HepG2 (cell line): Measurements from ENCODE around the gene AP3D1. TPM values are rescaled to one million over a fixed set of nuclear protein-coding genes. Genes with fewer than 3 reads are reported as not detected.

Experiments used
- BCL6 ChIP-seq: IDR thresholded peaks from 2 replicates; pipeline ENCODE4 v1.6.1; 2016; ENCODE audit warnings: missing genetic modification reagents, missing compliant biosample characterization
- ERF ChIP-seq: IDR thresholded peaks from 2 replicates; pipeline ENCODE4 v1.6.1; 2018; ENCODE audit warnings: missing biosample characterization, missing genetic modification reagents
- GLI4 ChIP-seq: sonication (generic); formaldehyde crosslinking; IDR thresholded peaks from 2 replicates; pipeline ENCODE4 v1.5.1; 2020; ENCODE audit warnings: missing genetic modification reagents, mild to moderate bottlenecking, moderate library complexity, borderline replicate concordance
- HDAC2 ChIP-seq: sonication (generic); formaldehyde crosslinking; IDR thresholded peaks from 2 replicates; pipeline ENCODE4 v1.4.0; 2020; ENCODE audit warnings: missing genetic modification reagents
- KAT2B ChIP-seq: fragments of 150-350 bp; IDR thresholded peaks from 2 replicates; pipeline ENCODE4 v1.6.1; 2014; ENCODE audit warnings: low read depth, low read length, borderline replicate concordance
- MXI1 ChIP-seq: IDR thresholded peaks from 3 replicates; pipeline ENCODE4 v1.6.1; 2012; ENCODE audit warnings: low read depth, low read length, inconsistent platforms, borderline replicate concordance
- PHF21A ChIP-seq: sonication (generic); formaldehyde crosslinking; IDR thresholded peaks from 2 replicates; pipeline ENCODE4 v1.5.0; 2020; ENCODE audit warnings: mild to moderate bottlenecking, missing genetic modification reagents
- RBM39 ChIP-seq: fragments of 200-400 bp; formaldehyde crosslinking; IDR thresholded peaks from one replicate; pipeline ENCODE4 v1.6.1; 2018; ENCODE audit warnings: antibody characterized with exemption, mild to moderate bottlenecking, low read depth, low read length; ENCODE audit not compliant: poor library complexity, severe bottlenecking
- SALL1 ChIP-seq: sonication (generic); formaldehyde crosslinking; IDR thresholded peaks from 2 replicates; pipeline ENCODE4 v1.8.0; 2022; ENCODE audit warnings: mild to moderate bottlenecking, missing genetic modification reagents
- SP1 ChIP-seq, 2 experiments: fragments of 450-650 bp in 1 of 2; sonication (generic) in 1 of 2; formaldehyde crosslinking in 1 of 2; IDR thresholded peaks; 2 replicates each; pipeline versions ENCODE4 v1.4.0 to v1.6.1; 2016 to 2020; ENCODE audit warnings: missing genetic modification reagents in 1 of 2
- ZFX ChIP-seq: sonication (generic); formaldehyde crosslinking; IDR thresholded peaks from 2 replicates; pipeline ENCODE4 v1.4.0; 2020; ENCODE audit warnings: mild to moderate bottlenecking, low read depth, missing genetic modification reagents, moderate library complexity
- ZFY ChIP-seq: sonication (generic); formaldehyde crosslinking; IDR thresholded peaks from 2 replicates; pipeline ENCODE4 v1.4.0; 2020; ENCODE audit warnings: missing genetic modification reagents
- ZNF10 ChIP-seq: sonication (generic); formaldehyde crosslinking; IDR thresholded peaks from 2 replicates; pipeline ENCODE4 v1.4.0; 2020; ENCODE audit warnings: mild to moderate bottlenecking, low read depth, missing genetic modification reagents, borderline replicate concordance
- ZNF136 ChIP-seq: sonication (generic); formaldehyde crosslinking; IDR thresholded peaks from 2 replicates; pipeline ENCODE4 v1.8.1; 2022; ENCODE audit warnings: low read depth, mild to moderate bottlenecking, moderate library complexity, missing genetic modification reagents
- ZNF263 ChIP-seq: sonication (generic); formaldehyde crosslinking; IDR thresholded peaks from 2 replicates; pipeline ENCODE4 v1.4.0; 2020; ENCODE audit warnings: missing genetic modification reagents
- ZNF674 ChIP-seq: sonication (generic); formaldehyde crosslinking; IDR thresholded peaks from 2 replicates; pipeline ENCODE4 v1.5.0; 2020; ENCODE audit warnings: low read depth, mild to moderate bottlenecking, missing genetic modification reagents
- ZNF746 ChIP-seq: sonication (generic); formaldehyde crosslinking; IDR thresholded peaks from 2 replicates; pipeline ENCODE4 v1.8.0; 2022; ENCODE audit warnings: mild to moderate bottlenecking, missing genetic modification reagents
- ZNF850 ChIP-seq: sonication (generic); formaldehyde crosslinking; conservative IDR thresholded peaks from 2 replicates; pipeline ENCODE4 v1.9.0; 2021; ENCODE audit warnings: mild to moderate bottlenecking, missing genetic modification reagents
- polyA plus RNA-seq, 8 experiments: library from polyadenylated mRNA; depleted of rRNA in 3 of 8; stranded (reverse) in 7 of 8; unstranded in 1 of 8; fragments of >200 nt; fragmentation: Illumina TruSeq in 4 of 8; extraction: Trizol in 4 of 8; gene quantifications; 2 replicates each; pipeline versions ENCODE4 v1.2.1 to v1.2.3, GENCODE V29; 2011 to 2016; ENCODE audit warnings: low read depth in 4 of 8, missing spikeins in 1 of 8, mixed read lengths in 1 of 8; ENCODE audit not compliant: insufficient read depth in 1 of 8
- total RNA-seq, 5 experiments: library from RNA; depleted of rRNA; stranded (reverse); fragments of >200 nt; fragmentation: Illumina TruSeq; extraction: Trizol; gene quantifications; 2 replicates each; pipeline ENCODE4 v1.2.3, GENCODE V29; 2016; ENCODE audit warnings: low read depth in 1 of 5
- TF ChIP-seq, protein P1 (sequence below): sonication (generic); formaldehyde crosslinking; IDR thresholded peaks from 2 replicates; pipeline ENCODE4 v1.4.0; 2020; ENCODE audit warnings: low read depth, mild to moderate bottlenecking, missing genetic modification reagents
- TF ChIP-seq, protein P2 (sequence below): sonication (generic); IDR thresholded peaks from 2 replicates; pipeline ENCODE4 v1.6.1; 2016; ENCODE audit warnings: low read depth, borderline replicate concordance
- TF ChIP-seq, protein P3 (sequence below): IDR thresholded peaks from 2 replicates; pipeline ENCODE4 v1.6.1; 2016; ENCODE audit warnings: missing compliant biosample characterization, missing genetic modification reagents, borderline replicate concordance
- TF ChIP-seq, protein P4 (sequence below): IDR thresholded peaks from 2 replicates; pipeline ENCODE4 v1.6.1; 2016; ENCODE audit warnings: low read depth
- TF ChIP-seq, protein P5 (sequence below): IDR thresholded peaks from 2 replicates; pipeline ENCODE4 v1.6.1; 2016

The AP3D1 gene
- total and polyA plus RNA-seq, 2 of the 13 experiments (the other 11 are each of a cell fraction or from before 2014, with no cell fraction given), result 68.0 to 82.6 TPM

DNA sequence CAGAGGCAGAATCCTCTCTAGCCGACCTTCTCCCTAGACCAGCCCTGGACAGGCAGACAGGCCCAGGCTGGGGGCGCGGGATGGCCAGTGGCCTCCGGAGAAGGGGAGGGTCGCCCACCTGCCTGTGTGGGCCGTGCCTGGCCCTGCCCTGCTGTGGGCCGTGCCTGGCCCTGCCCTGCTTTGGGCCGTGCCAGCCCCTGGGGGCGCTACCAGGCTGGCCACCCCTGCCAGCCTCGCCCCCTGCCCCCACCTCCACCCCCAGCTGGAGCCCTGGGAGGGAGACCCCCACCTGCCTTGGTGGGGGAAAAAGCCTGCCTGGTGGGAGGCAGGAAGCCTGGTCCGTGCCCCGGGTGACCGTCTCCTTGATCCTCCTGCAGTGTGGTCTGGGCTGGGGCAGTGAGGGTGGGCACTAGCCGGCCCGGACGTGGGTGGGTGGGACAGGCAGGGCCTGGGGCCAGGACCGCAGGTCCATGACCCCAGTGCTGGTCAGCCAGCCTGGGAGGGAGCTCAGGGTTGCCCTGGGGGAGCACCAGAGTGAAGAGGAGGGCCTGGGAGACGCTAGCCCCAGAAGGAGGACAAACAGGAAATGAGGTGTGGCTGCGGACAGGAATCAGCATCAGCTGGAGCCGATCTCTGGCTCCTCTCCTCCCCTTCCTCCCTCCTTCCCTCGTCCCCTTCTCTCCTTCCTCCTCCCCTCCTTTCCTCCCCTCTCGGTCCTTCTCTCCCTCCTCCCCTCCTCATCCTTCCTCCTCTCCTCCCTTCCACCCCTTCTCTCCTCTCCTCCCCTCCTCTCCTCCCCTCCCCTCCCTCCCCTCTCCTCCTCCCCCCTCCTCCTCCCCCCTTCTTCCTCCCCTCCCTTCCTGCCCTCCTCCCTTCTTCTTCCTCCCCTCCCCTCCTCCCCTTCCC lies 95.2 kb downstream of the AP3D1 start (continued):
- TF ChIP-seq KAT2B (no peak), ZNF850 (CRISPR knock-in tag) (no peak), ZNF136 (CRISPR knock-in tag) (no peak), ZNF263 (CRISPR knock-in tag) (peak; percentile 100), ZNF10 (no peak), GLI4 (CRISPR knock-in tag) (no peak), ERF (peak; percentile 54; the same call in 1 of the 2 replicates), ZNF674 (CRISPR knock-in tag) (no peak), SALL1 (CRISPR knock-in tag) (peak; percentile 35; the same call in 1 of the 2 replicates), BCL6 (CRISPR knock-in tag) (no peak), ZFX (CRISPR knock-in tag) (peak; percentile 67), RBM39 (peak; percentile 46), HDAC2 (CRISPR knock-in tag) (peak; percentile 24; the same call in 1 of the 2 replicates), MXI1 (no peak), ZFY (CRISPR knock-in tag) (0 out of 2 replicates have a peak, but pooled peaks have one; percentile 36), SP1 (IDR thresholded peaks at IDR 0.05) (no peak), SP1 (CRISPR knock-in tag; IDR thresholded peaks at IDR 0.05) (no peak), PHF21A (CRISPR knock-in tag) (no peak), ZNF746 (CRISPR knock-in tag) (peak; percentile 86)
- TF ChIP-seq, protein P1, sequence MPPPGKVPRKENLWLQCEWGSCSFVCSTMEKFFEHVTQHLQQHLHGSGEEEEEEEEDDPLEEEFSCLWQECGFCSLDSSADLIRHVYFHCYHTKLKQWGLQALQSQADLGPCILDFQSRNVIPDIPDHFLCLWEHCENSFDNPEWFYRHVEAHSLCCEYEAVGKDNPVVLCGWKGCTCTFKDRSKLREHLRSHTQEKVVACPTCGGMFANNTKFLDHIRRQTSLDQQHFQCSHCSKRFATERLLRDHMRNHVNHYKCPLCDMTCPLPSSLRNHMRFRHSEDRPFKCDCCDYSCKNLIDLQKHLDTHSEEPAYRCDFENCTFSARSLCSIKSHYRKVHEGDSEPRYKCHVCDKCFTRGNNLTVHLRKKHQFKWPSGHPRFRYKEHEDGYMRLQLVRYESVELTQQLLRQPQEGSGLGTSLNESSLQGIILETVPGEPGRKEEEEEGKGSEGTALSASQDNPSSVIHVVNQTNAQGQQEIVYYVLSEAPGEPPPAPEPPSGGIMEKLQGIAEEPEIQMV (CRISPR knock-in tag), result no peak
- TF ChIP-seq, protein P2, sequence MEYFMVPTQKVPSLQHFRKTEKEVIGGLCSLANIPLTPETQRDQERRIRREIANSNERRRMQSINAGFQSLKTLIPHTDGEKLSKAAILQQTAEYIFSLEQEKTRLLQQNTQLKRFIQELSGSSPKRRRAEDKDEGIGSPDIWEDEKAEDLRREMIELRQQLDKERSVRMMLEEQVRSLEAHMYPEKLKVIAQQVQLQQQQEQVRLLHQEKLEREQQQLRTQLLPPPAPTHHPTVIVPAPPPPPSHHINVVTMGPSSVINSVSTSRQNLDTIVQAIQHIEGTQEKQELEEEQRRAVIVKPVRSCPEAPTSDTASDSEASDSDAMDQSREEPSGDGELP, result peak; percentile 93; the same call in 1 of the 2 replicates
- TF ChIP-seq, protein P3, sequence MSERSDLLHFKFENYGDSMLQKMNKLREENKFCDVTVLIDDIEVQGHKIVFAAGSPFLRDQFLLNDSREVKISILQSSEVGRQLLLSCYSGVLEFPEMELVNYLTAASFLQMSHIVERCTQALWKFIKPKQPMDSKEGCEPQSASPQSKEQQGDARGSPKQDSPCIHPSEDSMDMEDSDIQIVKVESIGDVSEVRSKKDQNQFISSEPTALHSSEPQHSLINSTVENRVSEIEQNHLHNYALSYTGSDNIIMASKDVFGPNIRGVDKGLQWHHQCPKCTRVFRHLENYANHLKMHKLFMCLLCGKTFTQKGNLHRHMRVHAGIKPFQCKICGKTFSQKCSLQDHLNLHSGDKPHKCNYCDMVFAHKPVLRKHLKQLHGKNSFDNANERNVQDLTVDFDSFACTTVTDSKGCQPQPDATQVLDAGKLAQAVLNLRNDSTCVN (CRISPR knock-in tag), result 0 out of 2 replicates have a peak, but pooled peaks have one; percentile 17
- TF ChIP-seq, protein P4, sequence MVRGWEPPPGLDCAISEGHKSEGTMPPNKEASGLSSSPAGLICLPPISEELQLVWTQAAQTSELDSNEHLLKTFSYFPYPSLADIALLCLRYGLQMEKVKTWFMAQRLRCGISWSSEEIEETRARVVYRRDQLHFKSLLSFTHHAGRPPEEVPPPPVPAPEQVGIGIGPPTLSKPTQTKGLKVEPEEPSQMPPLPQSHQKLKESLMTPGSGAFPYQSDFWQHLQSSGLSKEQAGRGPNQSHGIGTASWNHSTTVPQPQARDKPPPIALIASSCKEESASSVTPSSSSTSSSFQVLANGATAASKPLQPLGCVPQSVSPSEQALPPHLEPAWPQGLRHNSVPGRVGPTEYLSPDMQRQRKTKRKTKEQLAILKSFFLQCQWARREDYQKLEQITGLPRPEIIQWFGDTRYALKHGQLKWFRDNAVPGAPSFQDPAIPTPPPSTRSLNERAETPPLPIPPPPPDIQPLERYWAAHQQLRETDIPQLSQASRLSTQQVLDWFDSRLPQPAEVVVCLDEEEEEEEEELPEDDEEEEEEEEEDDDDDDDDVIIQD (CRISPR knock-in tag), result no peak
- TF ChIP-seq, protein P5, sequence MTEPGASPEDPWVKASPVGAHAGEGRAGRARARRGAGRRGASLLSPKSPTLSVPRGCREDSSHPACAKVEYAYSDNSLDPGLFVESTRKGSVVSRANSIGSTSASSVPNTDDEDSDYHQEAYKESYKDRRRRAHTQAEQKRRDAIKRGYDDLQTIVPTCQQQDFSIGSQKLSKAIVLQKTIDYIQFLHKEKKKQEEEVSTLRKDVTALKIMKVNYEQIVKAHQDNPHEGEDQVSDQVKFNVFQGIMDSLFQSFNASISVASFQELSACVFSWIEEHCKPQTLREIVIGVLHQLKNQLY (CRISPR knock-in tag), result no peak
